Neural progenitor cell (in vitro differentiated cells): ENCODE measurements around the gene HDAC7. TPM values are rescaled to one million over a fixed set of nuclear protein-coding genes. Genes with fewer than 3 reads are reported as not detected.
A peak's percentile ranks its signal among the peaks of the same experiment; 100 is the strongest.

Experiments used
- DNase-seq: peaks from one replicate; pipeline ENCODE4 v3.0.0-alpha.2; 2016; ENCODE audit warnings: low spot score
- H2AFZ ChIP-seq: fragments of 200-600 bp; sonication (generic); replicated peaks from 2 replicates; pipeline ENCODE4 v1.6.1; 2016; ENCODE audit warnings: antibody characterized with exemption
- H3F3A ChIP-seq: fragments of 200-600 bp; sonication (generic); 2 replicates; pipeline ENCODE4 v1.6.1; 2016; ENCODE audit warnings: antibody characterized with exemption, low read depth
- H3K27ac ChIP-seq: fragments of 200-600 bp; sonication (generic); 2 replicates; pipeline ENCODE4 v1.5.1; 2016; ENCODE audit warnings: mild to moderate bottlenecking
- H3K27me3 ChIP-seq: fragments of 200-600 bp; sonication (generic); 2 replicates; pipeline ENCODE4 v1.6.1; 2016; ENCODE audit warnings: mild to moderate bottlenecking, moderate library complexity
- H3K36me3 ChIP-seq: fragments of 200-600 bp; sonication (generic); 2 replicates; pipeline ENCODE4 v1.5.1; 2016
- H3K4me1 ChIP-seq: fragments of 200-600 bp; sonication (generic); 2 replicates; pipeline ENCODE4 v1.6.1; 2016; ENCODE audit warnings: mixed run types
- H3K4me2 ChIP-seq: fragments of 200-600 bp; sonication (generic); 2 replicates; pipeline ENCODE4 v1.6.1; 2016
- H3K4me3 ChIP-seq: fragments of 200-600 bp; sonication (generic); 2 replicates; pipeline ENCODE4 v1.5.1; 2016
- H3K79me2 ChIP-seq: fragments of 200-600 bp; sonication (generic); 2 replicates; pipeline ENCODE4 v1.6.1; 2016; ENCODE audit warnings: low read depth
- H3K9ac ChIP-seq: fragments of 200-600 bp; sonication (generic); 2 replicates; pipeline ENCODE4 v1.6.1; 2016
- H3K9me3 ChIP-seq: fragments of 200-600 bp; sonication (generic); 2 replicates; pipeline ENCODE4 v1.5.1; 2016; ENCODE audit warnings: low read depth
- H4K20me1 ChIP-seq: fragments of 200-600 bp; sonication (generic); 2 replicates; pipeline ENCODE4 v1.6.1; 2016; ENCODE audit warnings: low read depth
- H3K27ac Mint-ChIP-seq: 3 replicates; pipeline ENCODE4 v1.8.0; 2021; ENCODE audit warnings: mixed read lengths
- H3K27me3 Mint-ChIP-seq: 2 replicates; pipeline ENCODE4 v1.8.0; 2022; ENCODE audit warnings: low read depth, mild to moderate bottlenecking, inconsistent platforms, moderate library complexity, mixed read lengths; ENCODE audit not compliant: insufficient read depth
- H3K36me3 Mint-ChIP-seq: 3 replicates; pipeline ENCODE4 v1.8.0; 2021; ENCODE audit warnings: mixed read lengths
- H3K4me1 Mint-ChIP-seq: 3 replicates; pipeline ENCODE4 v1.8.0; 2021; ENCODE audit warnings: mixed read lengths
- H3K4me3 Mint-ChIP-seq: 3 replicates; pipeline ENCODE4 v1.8.0; 2021; ENCODE audit warnings: mild to moderate bottlenecking, moderate library complexity, mixed read lengths
- H3K9me3 Mint-ChIP-seq: 3 replicates; pipeline ENCODE4 v1.8.0; 2020; ENCODE audit warnings: mixed read lengths
- CTCF ChIP-seq: fragments of 200-600 bp; sonication (generic); IDR thresholded peaks from 2 replicates; pipeline ENCODE4 v1.5.1; 2017; ENCODE audit warnings: antibody characterized with exemption, mild to moderate bottlenecking
- EZH2 ChIP-seq: fragments of 200-600 bp; sonication (generic); IDR thresholded peaks from 2 replicates; pipeline ENCODE4 v1.6.1; 2017; ENCODE audit warnings: antibody characterized with exemption, mild to moderate bottlenecking, moderate library complexity
- EZH2phosphoT487 ChIP-seq: fragments of 200-600 bp; sonication (generic); IDR thresholded peaks from 2 replicates; pipeline ENCODE4 v1.6.1; 2017; ENCODE audit warnings: antibody characterized with exemption
- total RNA-seq: library from RNA; depleted of rRNA; stranded (reverse); fragments of >200 nt; gene quantifications from 2 replicates; pipeline ENCODE4 v1.2.3, GENCODE V29; 2015; ENCODE audit warnings: low replicate concordance

The HDAC7 gene
- total RNA-seq, 1 donor from 2014 or later = 7.2 TPM

DNA sequence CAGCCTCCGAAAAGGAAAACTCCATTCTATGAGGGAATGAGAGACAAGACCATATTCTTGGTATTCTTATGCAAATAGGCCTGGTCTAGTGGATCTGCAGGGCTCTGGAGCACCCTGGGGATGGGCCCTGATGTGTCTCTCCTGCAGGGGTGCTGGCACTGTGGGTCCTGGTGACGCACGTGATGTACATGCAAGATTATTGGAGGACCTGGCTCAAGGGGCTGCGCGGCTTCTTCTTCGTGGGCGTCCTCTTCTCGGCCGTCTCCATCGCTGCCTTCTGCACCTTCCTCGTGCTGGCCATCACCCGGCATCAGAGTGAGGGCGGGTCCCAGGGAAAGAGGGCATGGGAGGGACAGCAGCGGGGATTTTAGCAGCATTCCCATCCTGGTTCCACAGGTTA is 40.8 kb downstream of the HDAC7 start:
- H4K20me1 ChIP-seq = peaks cover 13% of the 10 kb centered on the region
- H3K9me3 ChIP-seq = no peaks in the 10 kb centered on the region
- no peaks in the 10 kb centered on the region for H3K79me2 ChIP-seq
- no peaks in the 10 kb centered on the region for H3K9me3 Mint-ChIP-seq
- H3K27me3 ChIP-seq = peaks cover 13% of the 10 kb centered on the region
- no peak overlapping the region for H3K4me3 Mint-ChIP-seq
- peaks cover 6% of the 10 kb centered on the region for H3F3A ChIP-seq
- H2AFZ ChIP-seq = no peak overlapping the region
- H3K36me3 Mint-ChIP-seq = no peaks in the 10 kb centered on the region
- peak overlapping the region; percentile 72 for H3K4me2 ChIP-seq
- H3K27me3 Mint-ChIP-seq = peaks cover 18% of the 10 kb centered on the region
- H3K9ac ChIP-seq = no peak overlapping the region
- TF ChIP-seq EZH2 (no peak), CTCF (no peak), EZH2phosphoT487 (no peak)
- no peak overlapping the region for H3K27ac ChIP-seq
- DNase-seq = no peak
- peaks cover 30% of the 10 kb centered on the region for H3K4me1 Mint-ChIP-seq
- no peak overlapping the region for H3K27ac Mint-ChIP-seq
- H3K4me1 ChIP-seq = peaks cover 15% of the 10 kb centered on the region
- no peak overlapping the region for H3K4me3 ChIP-seq
- H3K36me3 ChIP-seq = no peaks in the 10 kb centered on the region

DNA sequence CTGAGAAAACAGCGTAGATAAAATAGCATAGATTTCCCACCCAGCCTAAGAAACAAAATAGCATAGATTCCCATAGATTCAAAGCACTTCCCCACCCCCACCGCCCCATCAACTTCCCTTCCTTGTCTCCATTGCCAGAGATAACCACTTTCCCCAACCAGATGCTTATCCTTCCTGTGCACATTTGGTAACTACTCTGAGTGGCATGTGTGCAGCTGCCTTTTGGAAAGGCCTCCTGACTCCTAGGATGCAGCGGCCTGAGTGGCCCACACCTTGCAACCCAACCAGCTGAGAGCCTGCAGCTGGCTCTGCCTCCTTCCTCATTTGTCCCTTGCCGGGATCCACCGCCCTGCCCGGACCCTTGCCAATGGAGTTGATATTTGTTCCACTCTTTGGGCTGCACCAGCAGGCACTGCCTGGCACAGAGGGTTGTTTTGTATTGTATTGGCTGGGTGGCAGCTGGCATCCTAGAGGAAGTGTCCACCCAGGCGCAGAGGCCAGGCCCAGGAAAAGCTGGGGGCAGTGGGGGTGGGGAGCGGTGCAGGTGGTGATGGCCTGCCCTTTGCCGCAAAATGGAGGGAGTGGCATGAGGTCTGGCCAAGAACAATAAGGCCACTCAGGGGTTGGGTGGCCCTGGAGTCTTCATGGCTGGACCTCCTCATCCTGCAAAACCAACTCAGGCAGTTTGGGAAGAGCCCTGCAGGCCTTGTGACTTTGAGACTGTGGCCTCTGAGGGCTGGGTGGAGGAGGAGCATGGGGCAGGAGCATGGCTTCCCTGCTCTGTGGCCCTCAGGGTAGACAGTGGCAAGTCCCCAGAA is 41.8 kb downstream of the HDAC7 start:
- Histone ChIP-seq H3F3A (peaks cover 6% of the 10 kb centered on the region), H2AFZ (no peak overlapping the region), H3K4me3 (no peak overlapping the region), H3K27ac (no peak overlapping the region), H3K4me1 (peaks cover 15% of the 10 kb centered on the region), H3K9ac (no peak overlapping the region), H3K36me3 (no peaks in the 10 kb centered on the region), H3K4me2 (no peak overlapping the region), H3K9me3 (no peaks in the 10 kb centered on the region), H4K20me1 (peaks cover 13% of the 10 kb centered on the region), H3K27me3 (peaks cover 18% of the 10 kb centered on the region), H3K79me2 (no peaks in the 10 kb centered on the region)
- no peak for DNase-seq
- no peak for TF ChIP-seq CTCF
- TF ChIP-seq EZH2 = no peak
- TF ChIP-seq EZH2phosphoT487 = no peak
- H3K27me3 Mint-ChIP-seq = peaks cover 17% of the 10 kb centered on the region
- H3K4me3 Mint-ChIP-seq = peak overlapping the region; percentile 68
- H3K36me3 Mint-ChIP-seq = no peaks in the 10 kb centered on the region
- H3K9me3 Mint-ChIP-seq = no peaks in the 10 kb centered on the region
- no peak overlapping the region for H3K27ac Mint-ChIP-seq
- H3K4me1 Mint-ChIP-seq = peaks cover 30% of the 10 kb centered on the region

DNA sequence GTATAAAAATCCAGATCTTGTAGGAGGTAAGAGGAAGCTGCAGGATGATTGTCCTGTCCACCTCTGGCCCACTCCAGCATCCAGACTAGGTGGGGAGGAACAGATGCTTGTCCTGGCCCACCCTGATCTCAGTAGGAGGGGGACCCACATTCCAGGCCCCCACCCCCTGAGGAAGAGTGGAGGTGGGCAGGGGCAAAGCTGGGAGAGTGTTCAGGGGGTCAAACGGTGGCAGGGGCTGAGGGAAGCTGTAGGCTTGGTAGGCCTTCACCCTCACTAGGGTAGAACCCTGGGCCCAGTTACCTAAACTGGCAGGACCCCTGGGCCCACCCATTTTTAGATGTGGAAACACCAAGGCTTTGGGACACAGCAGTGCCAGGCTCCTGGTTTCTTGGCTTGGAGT is 42.6 kb downstream of the HDAC7 start:
- Histone ChIP-seq H3K9me3 (no peaks in the 10 kb centered on the region), H3K4me1 (peaks cover 22% of the 10 kb centered on the region), H4K20me1 (peaks cover 13% of the 10 kb centered on the region), H3K36me3 (no peaks in the 10 kb centered on the region), H3K27ac (no peak overlapping the region), H3K9ac (no peak overlapping the region), H3K4me3 (no peak overlapping the region), H2AFZ (no peak overlapping the region), H3K27me3 (peaks cover 26% of the 10 kb centered on the region), H3K79me2 (no peaks in the 10 kb centered on the region), H3F3A (peaks cover 13% of the 10 kb centered on the region), H3K4me2 (no peak overlapping the region)
- H3K36me3 Mint-ChIP-seq = no peaks in the 10 kb centered on the region
- no peak for DNase-seq
- H3K4me1 Mint-ChIP-seq = peaks cover 36% of the 10 kb centered on the region
- H3K27ac Mint-ChIP-seq = no peak overlapping the region
- H3K4me3 Mint-ChIP-seq = no peak overlapping the region
- no peak for TF ChIP-seq CTCF
- TF ChIP-seq EZH2phosphoT487 = no peak
- TF ChIP-seq EZH2 = no peak
- no peaks in the 10 kb centered on the region for H3K9me3 Mint-ChIP-seq
- peaks cover 15% of the 10 kb centered on the region for H3K27me3 Mint-ChIP-seq
